BJ (cell line): ENCODE measurements around the gene TREH. TPM values are rescaled to one million over a fixed set of nuclear protein-coding genes. Genes with fewer than 3 reads are reported as not detected.
"Not testable (repeated sequence)": the region's sequence is repeated elsewhere in the genome, so short reads cannot be mapped to it uniquely, and the experiment has no call there.

Experiments used
- CTCF ChIA-PET: fragments of 350-600 bp; formaldehyde crosslinking; extraction: SDS; loops from one replicate; lab custom pipeline; 2021; ENCODE audit warnings: antibody characterized with exemption, inconsistent platforms; lab: Yijun Ruan, JAX
- POLR2A ChIA-PET: fragments of 300-600 bp; sonication (Branson Sonifier 250); formaldehyde crosslinking; extraction: SDS; loops from one replicate; lab custom pipeline; 2021; ENCODE audit warnings: antibody characterized with exemption; lab: Charles Lee
- DNase-seq: peaks from one replicate; pipeline ENCODE4 v3.0.0-alpha.2; 2011; ENCODE audit warnings: low read depth
- H3K27me3 ChIP-seq: 2 replicates; pipeline ENCODE4 v1.6.0; 2011; ENCODE audit warnings: low read length; ENCODE audit not compliant: control insufficient read depth, insufficient read depth
- H3K36me3 ChIP-seq: 2 replicates; pipeline ENCODE4 v1.5.1; 2011; ENCODE audit warnings: low read length; ENCODE audit not compliant: control insufficient read depth, insufficient read depth
- H3K4me3 ChIP-seq: 2 replicates; pipeline ENCODE4 v1.5.1; 2011; ENCODE audit warnings: low read depth, mild to moderate bottlenecking, control low read depth, low read length
- CTCF ChIP-seq: IDR thresholded peaks from 2 replicates; pipeline ENCODE4 v1.5.1; 2011; ENCODE audit warnings: low read depth, mild to moderate bottlenecking, control low read depth, inconsistent platforms, low read length, moderate library complexity; ENCODE audit not compliant: insufficient read depth
- polyA plus RNA-seq: library from polyadenylated mRNA; depleted of rRNA; stranded (reverse); fragments of >200 nt; gene quantifications from 2 replicates; pipeline ENCODE4 v1.2.3, GENCODE V29; 2011

Gene TREH
- polyA plus RNA-seq, 1 experiment, result not detected

DNA sequence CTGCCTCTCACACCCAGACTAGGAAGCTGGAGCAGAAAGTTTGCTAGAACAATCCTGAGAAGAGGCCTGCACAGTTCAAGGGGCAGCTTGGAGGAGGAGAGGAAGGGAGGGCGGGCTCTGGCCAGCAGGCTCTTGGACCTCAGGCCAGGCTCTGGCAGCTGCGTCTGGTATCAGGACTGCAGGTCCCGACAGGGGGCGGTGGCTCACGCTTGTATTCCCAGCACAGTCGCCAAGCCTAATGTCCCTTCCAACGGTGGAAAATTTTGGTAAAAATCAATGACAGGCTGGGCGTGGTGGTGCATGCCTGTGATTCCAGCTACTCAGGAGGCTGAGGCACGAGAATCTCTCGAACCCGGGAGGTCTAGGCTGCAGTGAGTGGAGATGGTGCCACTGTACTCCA, 542 bp downstream of the TREH start:
- H3K36me3 ChIP-seq, H3K4me3 ChIP-seq, H3K27me3 ChIP-seq, POLR2A ChIA-PET, DNase-seq: not testable (repeated sequence)
- CTCF ChIA-PET, result interaction anchor here (1.2 to 1.9 kb wide), 5 partner anchors 8 to 278 kb away, joined by 3 to 15 read pairs (median 5); partner anchors contain the start of gene UPK2
- TF ChIP-seq CTCF, result peak; percentile 41

DNA sequence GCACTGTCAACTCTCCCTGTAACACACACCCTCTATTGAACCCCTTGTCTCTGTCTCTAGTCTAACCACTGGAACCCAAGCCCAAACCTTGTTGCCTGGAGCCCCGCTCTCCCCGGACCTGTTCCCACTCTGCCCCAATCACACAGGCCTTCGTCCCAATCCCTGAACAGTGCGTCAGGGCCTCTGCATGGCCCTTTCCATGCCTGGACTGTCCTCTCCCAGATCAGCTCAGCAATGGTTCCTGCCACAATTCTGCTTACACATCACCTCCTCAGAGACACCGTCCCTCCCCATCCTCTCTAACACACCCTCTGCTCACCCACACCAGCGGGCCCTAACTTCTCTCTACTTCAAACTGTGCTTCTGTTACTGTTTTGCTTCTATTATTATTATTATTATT, 1.5 kb downstream of the TREH start:
- POLR2A ChIA-PET, result no interaction called here
- no peak for TF ChIP-seq CTCF
- CTCF ChIA-PET, result interaction anchor here (1.2 to 1.9 kb wide), 2 partner anchors 9 to 11 kb away, joined by 3 to 15 read pairs; no protein-coding TSS in a partner anchor
- no peak for DNase-seq
- Histone ChIP-seq H3K36me3 (no peaks in the 10 kb centered on the region), H3K27me3 (peaks cover 5% of the 10 kb centered on the region; the same call in 1 of the 2 replicates), H3K4me3 (no peak overlapping the region)

DNA sequence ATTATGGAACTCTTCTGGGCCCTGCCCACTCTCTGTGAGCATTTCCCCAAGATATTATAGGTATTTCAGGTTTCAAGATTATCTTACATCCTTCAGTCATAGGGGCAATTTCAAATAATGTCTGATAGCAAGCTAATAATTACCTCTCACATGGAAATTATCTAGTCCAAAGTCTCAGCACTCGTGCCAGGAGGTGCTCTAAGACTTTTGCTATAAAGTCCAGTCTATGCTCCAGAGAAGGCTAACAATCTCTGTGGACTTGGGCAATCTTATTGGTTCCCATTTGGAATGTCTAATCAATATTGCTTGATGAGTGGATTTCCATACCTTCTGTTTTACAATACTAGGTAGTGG, 5.4 kb downstream of the TREH start:
- ChIA-PET POLR2A (no interaction called here), CTCF (interaction anchor here (1.1 to 4.3 kb wide), 3 partner anchors 11 to 254 kb away, joined by 3 to 14 read pairs (median 14); no protein-coding TSS in a partner anchor)
- Histone ChIP-seq H3K36me3 (no peaks in the 10 kb centered on the region), H3K27me3 (no peaks in the 10 kb centered on the region; the same call in none of the 2 replicates), H3K4me3 (no peak overlapping the region)
- DNase-seq, result no peak
- TF ChIP-seq CTCF, result no peak

DNA sequence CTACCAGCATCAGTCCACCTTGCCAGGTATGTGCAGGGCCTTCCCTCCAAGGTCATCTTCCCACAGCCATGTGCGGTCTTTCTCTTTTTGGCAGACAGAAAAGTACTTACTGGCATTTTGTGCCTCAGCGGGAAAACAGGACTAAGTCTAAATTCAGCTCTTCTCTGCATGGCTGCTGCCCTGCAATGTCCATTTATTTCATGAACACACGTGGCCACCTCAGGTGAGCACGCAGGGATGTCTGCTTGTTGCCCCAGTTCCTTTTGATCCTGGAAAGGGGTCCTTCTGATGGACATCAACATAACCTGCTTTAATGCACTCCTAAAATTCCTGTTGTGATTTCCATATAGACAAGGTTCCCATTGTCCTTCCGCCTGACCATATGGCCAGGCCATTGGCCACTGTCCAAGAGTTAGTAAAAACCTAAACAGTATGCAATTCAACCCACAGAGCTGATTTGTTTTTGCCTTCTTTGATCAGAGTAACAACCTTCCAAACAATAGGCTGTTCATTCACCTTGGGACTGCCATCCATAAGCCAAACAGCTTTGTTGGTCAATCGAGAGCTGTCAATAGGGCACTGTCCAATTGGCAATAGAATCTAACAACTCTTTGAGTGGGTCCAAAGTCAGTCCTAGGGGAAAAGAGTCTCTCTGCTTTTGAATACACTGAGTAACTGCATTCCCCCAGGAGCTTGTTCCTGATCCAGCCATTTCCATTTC, 5.9 kb downstream of the TREH start:
- TF ChIP-seq CTCF, result no peak
- Histone ChIP-seq H3K27me3 (no peaks in the 10 kb centered on the region; the same call in none of the 2 replicates), H3K36me3 (no peaks in the 10 kb centered on the region), H3K4me3 (no peak overlapping the region)
- ChIA-PET CTCF (interaction anchor here (1.1 to 4.3 kb wide), 4 partner anchors 11 to 254 kb away, joined by 3 to 14 read pairs (median 10); no protein-coding TSS in a partner anchor), POLR2A (no interaction called here)
- no peak for DNase-seq

DNA sequence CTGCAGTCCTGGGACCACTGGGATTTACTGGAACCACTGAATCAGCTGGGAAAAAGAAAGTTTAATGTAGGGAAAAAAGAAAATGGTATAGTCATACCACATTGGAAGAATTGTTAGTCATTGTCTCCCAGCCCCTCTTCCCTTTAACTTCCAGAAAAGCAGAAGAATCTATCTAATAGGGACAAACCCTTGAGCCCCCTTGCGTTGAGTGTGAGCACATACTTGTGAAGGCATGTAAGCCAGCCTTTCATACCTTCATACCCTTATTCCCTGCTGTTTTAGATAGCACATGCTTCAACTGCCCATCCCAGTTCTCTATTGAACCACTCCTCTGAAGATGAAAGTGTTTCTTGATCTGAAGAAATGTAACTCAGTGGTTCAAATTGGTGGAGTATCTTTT, 6.6 kb downstream of the TREH start:
- DNase-seq, result no peak
- H3K27me3 ChIP-seq, result no peaks in the 10 kb centered on the region; the same call in none of the 2 replicates
- POLR2A ChIA-PET, result no interaction called here
- no peak; the same call in 1 of the 2 replicates for TF ChIP-seq CTCF
- CTCF ChIA-PET, result interaction anchor here (1.4 to 4.3 kb wide), 3 partner anchors 10 to 17 kb away, joined by 5 to 14 read pairs (median 14); no protein-coding TSS in a partner anchor
- no peak overlapping the region for H3K4me3 ChIP-seq
- no peaks in the 10 kb centered on the region for H3K36me3 ChIP-seq
